SKM-1 treated with dmso at 0.1 percent for 144 hours (cell line): ENCODE data around the gene PKNOX2.

Experiments
- DNase-seq: peaks from one replicate; lab custom pipeline; 2025; ENCODE audit not compliant: unreplicated experiment; lab: John Stamatoyannopoulos, UW

Gene PKNOX2

GRCh38 chr11:125332821-125333220 lies 168.3 kb downstream of the PKNOX2 start:
- no peak for DNase-seq

GRCh38 chr11:125333354-125334073 lies 169.0 kb downstream of the PKNOX2 start:
- no peak for DNase-seq

GRCh38 chr11:125335106-125335505 lies 170.6 kb downstream of the PKNOX2 start:
- DNase-seq = no peak

GRCh38 chr11:125337836-125338834 lies 173.6 kb downstream of the PKNOX2 start:
- DNase-seq = no peak

GRCh38 chr11:125338886-125339811 lies 174.6 kb downstream of the PKNOX2 start:
- no peak for DNase-seq

GRCh38 chr11:125341676-125342075 lies 177.1 kb downstream of the PKNOX2 start:
- no peak for DNase-seq

DNA sequence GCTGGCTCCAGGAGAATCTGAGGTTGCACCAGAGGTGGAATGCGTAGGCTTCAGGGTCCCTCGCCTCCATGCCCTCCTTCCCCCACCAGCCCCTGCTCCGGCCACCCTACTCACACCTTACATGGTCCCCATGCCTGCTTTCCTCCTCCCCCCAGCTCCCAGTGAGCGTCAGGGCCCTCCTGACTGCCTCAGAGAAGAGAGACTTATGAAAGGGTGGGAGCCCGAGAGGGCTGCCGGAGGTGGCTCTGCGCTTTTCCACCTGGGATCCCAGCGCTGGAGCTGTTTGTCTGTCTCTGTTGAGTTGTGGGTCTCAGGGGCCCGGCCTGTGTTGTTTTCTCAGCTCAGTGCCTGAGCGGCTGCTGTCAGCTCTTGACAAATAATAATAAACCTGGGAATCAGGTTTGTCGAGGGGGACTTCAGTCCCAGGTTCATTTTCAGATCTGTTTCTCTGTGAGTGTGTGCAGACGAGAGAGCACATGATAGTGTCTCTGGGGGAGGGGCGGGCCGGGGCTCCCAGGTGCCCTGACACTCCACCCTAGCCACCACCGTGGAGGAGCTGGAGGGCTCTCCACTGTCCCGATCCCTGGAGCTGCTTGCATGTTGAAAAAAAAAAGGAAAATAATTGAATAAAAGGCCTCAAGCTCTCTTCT lies 177.9 kb downstream of the PKNOX2 start:
- no peak for DNase-seq

DNA sequence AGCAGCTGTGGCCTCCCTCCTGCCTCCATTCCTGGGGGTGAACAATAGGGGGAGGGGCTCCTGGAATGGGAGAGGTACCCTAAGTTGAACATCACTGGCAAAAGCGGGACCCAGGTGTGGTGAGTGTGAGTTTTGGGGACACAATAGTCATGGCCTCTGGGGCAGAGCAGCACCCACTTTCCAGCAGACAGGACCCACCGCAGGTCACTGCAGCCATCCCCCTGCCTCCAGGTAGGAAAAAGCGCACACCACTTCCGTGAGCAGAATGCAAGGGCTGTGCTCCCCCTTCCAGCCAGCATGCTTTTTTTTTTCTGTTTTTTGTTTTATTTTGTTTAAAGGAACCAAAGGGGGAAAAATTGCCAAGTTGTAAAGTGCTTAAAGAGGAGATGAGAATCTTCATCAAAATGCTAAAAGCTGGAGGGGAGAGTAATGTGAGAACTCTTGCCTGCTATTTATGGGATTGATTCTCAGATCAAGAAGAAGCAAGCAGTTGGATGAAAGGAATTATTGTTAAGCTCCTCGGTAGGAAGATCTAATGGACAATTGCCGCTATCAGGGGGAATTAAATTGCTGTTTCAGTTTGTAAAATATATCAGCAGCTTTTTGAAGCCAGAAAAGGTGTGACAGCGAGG lies 178.7 kb downstream of the PKNOX2 start:
- DNase-seq = no peak

DNA sequence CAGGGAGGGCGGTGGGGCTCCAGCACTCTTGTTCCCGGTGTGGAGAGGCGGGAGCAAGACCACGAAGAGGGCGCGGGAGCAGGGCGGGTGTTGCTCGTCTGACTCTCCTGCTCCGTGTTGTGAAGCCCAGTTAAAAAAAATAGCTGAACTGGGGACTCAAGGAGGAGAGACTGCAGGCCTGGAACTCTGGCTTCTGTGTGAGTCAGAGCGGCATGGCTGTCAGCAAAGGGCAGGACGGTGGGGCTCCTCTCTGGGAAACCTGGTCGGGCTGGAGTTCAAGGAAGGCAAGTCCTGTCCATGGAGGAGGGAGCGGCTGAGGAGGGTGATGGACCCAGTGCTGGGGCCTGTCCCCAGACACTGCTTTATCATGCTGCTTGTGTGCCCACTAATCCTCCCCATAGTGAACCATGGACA lies 179.2 kb downstream of the PKNOX2 start:
- no peak for DNase-seq

DNA sequence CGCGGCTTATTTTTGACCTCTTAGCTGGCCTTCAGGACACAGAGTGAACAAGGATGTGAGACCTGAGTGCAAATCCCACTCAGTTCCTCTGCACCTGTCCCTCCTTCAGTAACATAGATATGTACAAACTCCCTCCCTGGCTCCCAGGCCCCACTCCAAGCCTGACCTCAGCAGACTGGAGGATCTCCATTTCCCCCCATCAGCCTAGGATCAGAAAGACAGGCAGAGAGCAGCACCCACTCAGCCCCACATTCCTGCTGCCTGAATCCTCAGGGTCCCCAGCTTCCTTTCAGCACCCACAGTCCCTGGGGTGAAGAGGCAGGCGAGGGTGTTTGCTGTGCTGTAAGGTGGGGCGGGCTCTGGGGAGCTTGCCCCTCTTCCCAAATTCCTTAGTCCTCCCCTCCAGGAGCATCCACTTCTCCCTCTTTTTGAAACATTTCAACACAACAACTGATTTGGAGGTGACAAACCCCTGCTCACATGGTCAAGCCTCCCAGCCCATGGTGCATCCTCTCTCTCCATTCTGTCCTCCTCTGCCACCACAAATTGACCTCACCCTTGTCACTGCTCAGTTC lies 180.4 kb downstream of the PKNOX2 start:
- DNase-seq = no peak

GRCh38 chr11:125345421-125346178 lies 181.0 kb downstream of the PKNOX2 start:
- peak; percentile 36 for DNase-seq

DNA sequence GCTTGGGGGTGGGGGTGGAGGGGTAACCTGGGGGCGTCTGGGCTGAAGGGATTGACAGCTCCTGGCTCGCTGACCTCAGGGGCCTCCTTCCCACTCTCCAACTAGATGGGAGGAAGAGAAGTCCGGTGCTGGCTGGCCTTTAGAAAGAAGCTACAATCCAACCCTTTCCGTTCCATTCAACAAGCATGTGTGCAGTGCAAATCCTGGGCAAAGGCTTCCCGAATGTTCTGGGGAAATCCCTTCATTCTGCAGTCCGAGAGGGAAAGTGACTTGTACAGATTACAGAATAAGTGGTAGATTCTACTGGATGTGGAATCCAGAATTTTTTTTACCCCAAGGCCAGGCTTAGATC lies 181.6 kb downstream of the PKNOX2 start:
- no peak for DNase-seq

- DNase-seq = no peak
These were observed 182.2 kb downstream of the PKNOX2 start for GRCh38 chr11:125346565-125347260.

DNA sequence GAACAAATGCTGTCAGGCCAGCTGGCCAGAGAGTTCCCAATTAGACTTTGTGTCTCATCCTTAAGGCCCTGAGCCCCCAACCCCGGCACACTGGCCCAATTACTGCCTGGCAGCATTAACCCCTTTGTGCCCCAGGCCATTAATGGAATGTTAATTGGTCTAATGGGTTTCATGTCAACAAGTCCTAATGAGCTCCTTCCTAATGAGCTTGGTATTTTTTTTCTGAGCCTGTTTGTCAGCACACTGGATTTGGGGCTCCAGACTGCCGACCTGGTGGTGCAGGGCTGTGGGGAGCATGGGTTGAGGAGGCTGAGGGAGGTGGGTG lies 182.7 kb downstream of the PKNOX2 start:
- DNase-seq = no peak

GRCh38 chr11:125348141-125348651 lies 183.6 kb downstream of the PKNOX2 start:
- no peak for DNase-seq

GRCh38 chr11:125348674-125349309 lies 184.2 kb downstream of the PKNOX2 start:
- peak; percentile 27 for DNase-seq

DNA sequence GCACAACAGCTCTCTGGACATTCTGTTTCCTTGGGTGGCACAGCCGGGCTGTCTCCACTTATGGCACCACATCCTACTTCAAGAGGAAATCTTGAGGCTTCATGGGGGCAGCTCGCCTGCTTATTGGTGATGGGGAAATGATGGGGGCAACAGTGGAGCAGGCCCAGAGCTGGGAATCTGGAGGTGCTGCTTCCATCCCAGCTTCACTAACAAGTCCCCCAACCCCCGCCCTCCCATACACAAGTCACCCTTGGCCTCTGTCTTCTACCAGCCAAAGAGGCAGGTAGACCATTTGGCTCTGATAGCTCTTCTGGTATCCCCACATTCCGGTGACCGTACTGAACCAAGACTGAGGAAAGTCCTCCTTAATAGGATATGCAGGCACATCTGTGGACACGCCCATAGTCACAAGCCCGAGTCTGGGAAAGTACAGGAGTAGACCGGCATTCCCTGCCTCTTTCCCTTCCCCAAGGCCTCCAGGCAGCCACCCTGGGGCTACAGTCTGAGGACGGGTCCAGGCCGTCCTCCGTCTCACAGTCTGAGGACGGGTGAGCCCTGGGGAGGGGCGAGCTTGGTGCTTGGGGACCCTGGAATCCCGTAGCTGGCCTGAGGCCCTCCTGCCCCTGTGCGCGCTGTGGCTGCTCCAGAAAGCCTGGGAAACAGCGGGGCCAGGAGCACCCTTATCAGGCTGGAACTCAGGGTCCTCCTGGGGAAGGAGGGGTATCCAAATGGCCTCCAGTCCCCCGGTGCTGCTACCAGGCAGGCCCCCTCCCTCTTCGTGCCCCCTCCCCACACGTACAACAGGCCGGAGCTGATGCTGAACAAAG lies 185.9 kb downstream of the PKNOX2 start:
- DNase-seq = no peak
